GM12864 (cell line): Measurements from ENCODE around the gene FBH1.
"Not testable (repeated sequence)": the region's sequence is repeated elsewhere in the genome, so short reads cannot be mapped to it uniquely, and the experiment has no call there.

Experiments used
- DNase-seq: peaks from one replicate; pipeline ENCODE4 v3.0.0-alpha.2; 2011; ENCODE audit warnings: low read depth
- H3K4me3 ChIP-seq: 2 replicates; pipeline ENCODE4 v1.5.1; 2011; ENCODE audit warnings: mild to moderate bottlenecking, low read depth, low read length, control low read depth
- CTCF ChIP-seq: IDR thresholded peaks from 2 replicates; pipeline ENCODE4 v1.5.1; 2011; ENCODE audit warnings: low read depth, mild to moderate bottlenecking, moderate library complexity, low read length, control low read depth, inconsistent platforms; ENCODE audit errors: missing control alignments

Gene FBH1

GRCh38 chr10:5869156-5869555 lies 20.9 kb upstream of the FBH1 start:
- no peak for DNase-seq
- H3K4me3 ChIP-seq: no peak overlapping the region
- TF ChIP-seq CTCF: no peak

- no peak for TF ChIP-seq CTCF
- no peak overlapping the region for H3K4me3 ChIP-seq
- DNase-seq: no peak
These were observed 18.4 kb upstream of the FBH1 start for GRCh38 chr10:5871596-5871995.

- peak; percentile 62 for TF ChIP-seq CTCF
- peak overlapping the region; percentile 26; the same call in 1 of the 2 replicates for H3K4me3 ChIP-seq
- DNase-seq: no peak
These were observed 16.5 kb upstream of the FBH1 start for GRCh38 chr10:5873515-5873995.

GRCh38 chr10:5876181-5876768 lies 13.8 kb upstream of the FBH1 start:
- H3K4me3 ChIP-seq: no peak overlapping the region
- DNase-seq: no peak
- TF ChIP-seq CTCF: no peak

- H3K4me3 ChIP-seq, DNase-seq: not testable (repeated sequence)
These were observed 13.0 kb upstream of the FBH1 start for GRCh38 chr10:5877041-5877440.

- no peak for TF ChIP-seq CTCF
- no peak for DNase-seq
- no peak overlapping the region for H3K4me3 ChIP-seq
These were observed 7.1 kb upstream of the FBH1 start for GRCh38 chr10:5882961-5883360.

GRCh38 chr10:5885619-5886018 lies 4.4 kb upstream of the FBH1 start:
- no peak for DNase-seq
- H3K4me3 ChIP-seq: no peak overlapping the region
- TF ChIP-seq CTCF: no peak

- no peak for DNase-seq
- H3K4me3 ChIP-seq: no peak overlapping the region
- no peak for TF ChIP-seq CTCF
These were observed 3.0 kb upstream of the FBH1 start for GRCh38 chr10:5887029-5887428.
